Fibroblast of lung (primary cell): ENCODE measurements around the gene LOXHD1.

ENCODE experiments used
- EZH2 ChIP-seq: IDR thresholded peaks from 2 replicates; pipeline ENCODE4 v1.5.1; 2012; ENCODE audit warnings: low read length, control low read depth, mild to moderate bottlenecking; ENCODE audit errors: missing control alignments
- TF ChIP-seq, protein P1 (sequence below), 2 donors: IDR thresholded peaks in 1 of 2; conservative IDR thresholded peaks in 1 of 2; 1 replicate in 1 of 2; 2 replicates in 1 of 2; pipeline ENCODE4 v1.5.1; 2011 to 2012; ENCODE audit warnings: low read length in 2 of 2, control low read depth in 1 of 2, inconsistent platforms in 1 of 2, low read depth in 1 of 2, mild to moderate bottlenecking in 1 of 2

DNA sequence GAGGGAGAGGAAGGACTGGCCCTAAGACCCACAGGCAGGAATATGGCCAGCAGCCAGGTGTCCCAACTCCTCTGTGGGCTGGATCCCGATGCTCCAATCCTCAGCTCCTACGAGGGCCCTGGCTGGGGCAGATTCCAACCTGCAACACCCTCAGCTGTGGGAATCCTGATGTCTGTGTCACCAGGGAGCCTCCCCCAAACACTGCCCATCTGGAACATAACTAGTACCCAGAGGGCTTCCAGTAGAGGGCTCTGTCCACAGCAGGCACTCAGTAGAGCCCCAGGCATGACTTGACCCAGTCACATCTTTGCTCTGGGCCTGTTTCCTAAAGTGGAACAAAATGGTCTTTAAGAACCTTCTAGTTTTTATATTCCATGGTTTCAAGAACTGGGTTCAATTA, 20.6 kb upstream of the LOXHD1 start:
- TF ChIP-seq, protein P1, sequence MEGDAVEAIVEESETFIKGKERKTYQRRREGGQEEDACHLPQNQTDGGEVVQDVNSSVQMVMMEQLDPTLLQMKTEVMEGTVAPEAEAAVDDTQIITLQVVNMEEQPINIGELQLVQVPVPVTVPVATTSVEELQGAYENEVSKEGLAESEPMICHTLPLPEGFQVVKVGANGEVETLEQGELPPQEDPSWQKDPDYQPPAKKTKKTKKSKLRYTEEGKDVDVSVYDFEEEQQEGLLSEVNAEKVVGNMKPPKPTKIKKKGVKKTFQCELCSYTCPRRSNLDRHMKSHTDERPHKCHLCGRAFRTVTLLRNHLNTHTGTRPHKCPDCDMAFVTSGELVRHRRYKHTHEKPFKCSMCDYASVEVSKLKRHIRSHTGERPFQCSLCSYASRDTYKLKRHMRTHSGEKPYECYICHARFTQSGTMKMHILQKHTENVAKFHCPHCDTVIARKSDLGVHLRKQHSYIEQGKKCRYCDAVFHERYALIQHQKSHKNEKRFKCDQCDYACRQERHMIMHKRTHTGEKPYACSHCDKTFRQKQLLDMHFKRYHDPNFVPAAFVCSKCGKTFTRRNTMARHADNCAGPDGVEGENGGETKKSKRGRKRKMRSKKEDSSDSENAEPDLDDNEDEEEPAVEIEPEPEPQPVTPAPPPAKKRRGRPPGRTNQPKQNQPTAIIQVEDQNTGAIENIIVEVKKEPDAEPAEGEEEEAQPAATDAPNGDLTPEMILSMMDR (conservative IDR thresholded peaks at IDR 0.05 in 1 of 2, IDR thresholded peaks at IDR 0.05 in 1 of 2; ENCODE audit: low read depth in 1 of 2, low read length in 2 of 2), result no peak
- TF ChIP-seq EZH2, result no peak
